MCF 10A (cell line): ENCODE data around the gene GRM7. TPM values are rescaled to one million over a fixed set of nuclear protein-coding genes. Genes with fewer than 3 reads are reported as not detected.
A peak's percentile ranks its signal among the peaks of the same experiment; 100 is the strongest.

ENCODE experiments used
- BruUV-seq: library from RNA; stranded (reverse); fragments of 400-500 nt; replicated peaks from 2 replicates; lab custom pipeline; 2021; lab: Mats Ljungman, UMichigan
- CTCF ChIA-PET: fragments of 300-600 bp; sonication (Branson Sonifier 250); formaldehyde crosslinking; extraction: SDS; loops from one replicate; lab custom pipeline; 2021; ENCODE audit warnings: antibody characterized with exemption, inconsistent platforms; lab: Yijun Ruan, JAX
- POLR2A ChIA-PET: fragments of 300-600, 350-650 bp; sonication (Branson Sonifier 250); formaldehyde crosslinking; extraction: SDS; loops from one replicate; lab custom pipeline; 2020; ENCODE audit warnings: antibody characterized with exemption, inconsistent platforms; lab: Yijun Ruan, JAX
- DNase-seq: peaks from one replicate; pipeline ENCODE4 v3.0.0-alpha.2; 2018; ENCODE audit not compliant: unreplicated experiment
- H3K27ac Mint-ChIP-seq: one replicate; pipeline ENCODE4 v1.8.0; 2022; ENCODE audit warnings: mild to moderate bottlenecking, low read depth, mixed read lengths; ENCODE audit not compliant: unreplicated experiment
- H3K27me3 Mint-ChIP-seq: one replicate; pipeline ENCODE4 v1.8.0; 2022; ENCODE audit warnings: mixed read lengths; ENCODE audit not compliant: insufficient read depth, unreplicated experiment
- H3K36me3 Mint-ChIP-seq: one replicate; pipeline ENCODE4 v1.8.0; 2022; ENCODE audit warnings: mild to moderate bottlenecking, moderate library complexity, mixed read lengths; ENCODE audit not compliant: insufficient read depth, unreplicated experiment
- H3K4me1 Mint-ChIP-seq: one replicate; pipeline ENCODE4 v1.8.0; 2022; ENCODE audit warnings: mixed read lengths; ENCODE audit not compliant: insufficient read depth, unreplicated experiment
- H3K4me3 Mint-ChIP-seq: one replicate; pipeline ENCODE4 v1.8.0; 2022; ENCODE audit warnings: mild to moderate bottlenecking, moderate library complexity, mixed read lengths; ENCODE audit not compliant: unreplicated experiment
- H3K9me3 Mint-ChIP-seq: one replicate; pipeline ENCODE4 v1.8.0; 2022; ENCODE audit warnings: mixed read lengths; ENCODE audit not compliant: unreplicated experiment
- intact Hi-C: fragments of 100-400 bp; cut with micrococcal nuclease; formaldehyde crosslinking; loops from 2 replicates; pipeline ENCODE4 v1.14.1; 2022
- total RNA-seq: library from RNA; stranded (reverse); gene quantifications from 2 replicates; pipeline ENCODE4 v1.2.3, GENCODE V29; 2022
- TF ChIP-seq, protein P1 (sequence below): fragments of 200-600 bp; IDR thresholded peaks from one replicate; pipeline ENCODE4 v1.8.0; 2022; ENCODE audit warnings: antibody characterized with exemption, mild to moderate bottlenecking; ENCODE audit not compliant: unreplicated experiment

Gene GRM7
- total RNA-seq, 1 experiment from 2014 or later: not detected

DNA sequence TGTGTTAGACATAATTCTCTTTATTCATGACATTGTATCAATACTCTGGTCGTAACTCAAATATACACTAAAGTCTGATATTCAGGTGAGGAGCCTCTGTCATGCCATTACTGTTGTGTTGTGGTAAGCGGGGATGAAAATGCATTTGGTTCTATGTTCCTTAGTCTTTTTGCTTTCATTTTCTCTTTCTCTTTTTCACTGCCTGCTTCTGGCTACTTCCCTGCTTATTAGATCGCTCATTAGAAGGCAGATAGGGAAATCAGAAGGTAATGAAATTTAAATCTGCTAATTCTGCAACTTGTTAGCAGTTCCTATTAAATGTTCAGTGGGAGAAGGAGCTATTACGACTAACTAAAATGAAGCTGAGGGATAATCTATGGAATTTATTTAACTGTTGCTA lies 345.0 kb downstream of the GRM7 start:
- Mint-ChIP-seq H3K27me3 (no peaks in the 10 kb centered on the region), H3K9me3 (peaks cover 7% of the 10 kb centered on the region), H3K4me1 (peaks cover 20% of the 10 kb centered on the region), H3K36me3 (no peaks in the 10 kb centered on the region), H3K4me3 (peak overlapping the region; percentile 70), H3K27ac (peak overlapping the region; percentile 89)
- intact Hi-C loops: no loop called here
- BruUV-seq: no TSS peak
- ChIA-PET POLR2A (interaction anchor here (0.6 to 1.8 kb wide), 5 partner anchors 9 to 29 kb away, joined by 3 to 6 read pairs (median 4); no protein-coding TSS in a partner anchor), CTCF (interaction anchor here (0.9 kb wide), 1 partner anchor 17 kb away, joined by 3 read pairs; no protein-coding TSS in a partner anchor)
- DNase-seq: peak; percentile 11
- TF ChIP-seq, protein P1, sequence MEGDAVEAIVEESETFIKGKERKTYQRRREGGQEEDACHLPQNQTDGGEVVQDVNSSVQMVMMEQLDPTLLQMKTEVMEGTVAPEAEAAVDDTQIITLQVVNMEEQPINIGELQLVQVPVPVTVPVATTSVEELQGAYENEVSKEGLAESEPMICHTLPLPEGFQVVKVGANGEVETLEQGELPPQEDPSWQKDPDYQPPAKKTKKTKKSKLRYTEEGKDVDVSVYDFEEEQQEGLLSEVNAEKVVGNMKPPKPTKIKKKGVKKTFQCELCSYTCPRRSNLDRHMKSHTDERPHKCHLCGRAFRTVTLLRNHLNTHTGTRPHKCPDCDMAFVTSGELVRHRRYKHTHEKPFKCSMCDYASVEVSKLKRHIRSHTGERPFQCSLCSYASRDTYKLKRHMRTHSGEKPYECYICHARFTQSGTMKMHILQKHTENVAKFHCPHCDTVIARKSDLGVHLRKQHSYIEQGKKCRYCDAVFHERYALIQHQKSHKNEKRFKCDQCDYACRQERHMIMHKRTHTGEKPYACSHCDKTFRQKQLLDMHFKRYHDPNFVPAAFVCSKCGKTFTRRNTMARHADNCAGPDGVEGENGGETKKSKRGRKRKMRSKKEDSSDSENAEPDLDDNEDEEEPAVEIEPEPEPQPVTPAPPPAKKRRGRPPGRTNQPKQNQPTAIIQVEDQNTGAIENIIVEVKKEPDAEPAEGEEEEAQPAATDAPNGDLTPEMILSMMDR: no peak

DNA sequence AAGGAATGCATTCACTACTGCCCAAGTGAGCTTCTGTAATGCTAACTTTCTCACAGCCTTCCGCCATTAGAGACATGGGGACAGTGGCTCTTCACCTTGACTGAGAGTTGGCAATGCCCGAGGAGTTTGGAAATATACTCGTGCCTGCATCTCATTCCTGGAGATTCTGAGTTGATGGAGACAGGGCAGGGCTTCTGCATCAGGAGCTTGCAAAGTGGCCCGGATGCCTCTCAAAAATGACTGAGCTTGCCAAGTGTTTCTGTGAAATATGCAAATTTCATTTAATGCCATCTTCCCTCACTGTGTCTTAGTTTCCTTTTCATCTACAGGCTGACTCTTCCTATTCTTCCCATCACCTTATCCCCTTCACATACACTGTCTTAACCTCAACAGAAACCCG lies 346.2 kb downstream of the GRM7 start:
- H3K4me3 Mint-ChIP-seq: no peak overlapping the region
- TF ChIP-seq, protein P1: no peak
- no peaks in the 10 kb centered on the region for H3K27me3 Mint-ChIP-seq
- intact Hi-C loops: no loop called here
- peaks cover 7% of the 10 kb centered on the region for H3K9me3 Mint-ChIP-seq
- no TSS peak for BruUV-seq
- no peak for DNase-seq
- ChIA-PET POLR2A (interaction anchor here (1.8 kb wide), 1 partner anchor 10 kb away, joined by 6 read pairs; no protein-coding TSS in a partner anchor), CTCF (interaction anchor here (1.1 kb wide), 1 partner anchor 13 kb away, joined by 3 read pairs; no protein-coding TSS in a partner anchor)
- H3K4me1 Mint-ChIP-seq: peaks cover 20% of the 10 kb centered on the region
- no peaks in the 10 kb centered on the region for H3K36me3 Mint-ChIP-seq
- no peak overlapping the region for H3K27ac Mint-ChIP-seq

DNA sequence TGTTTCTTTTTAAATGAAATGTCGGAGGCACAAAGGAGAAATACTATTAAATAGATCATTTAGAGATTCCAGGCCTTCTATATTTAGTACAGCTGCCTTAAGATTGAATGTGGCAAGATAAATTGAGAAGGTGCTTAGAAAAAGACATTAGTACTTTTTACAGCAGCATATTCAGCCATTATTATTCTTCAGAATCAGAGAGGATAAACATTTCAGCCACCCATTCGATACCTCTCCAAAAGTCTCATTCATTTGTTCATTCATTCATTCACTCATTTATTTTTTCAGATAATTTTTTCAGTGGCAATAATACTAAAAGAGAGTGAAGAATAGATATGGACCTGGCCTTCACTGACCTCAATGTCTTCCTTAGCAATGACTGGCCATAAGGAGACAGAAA lies 347.0 kb downstream of the GRM7 start:
- peaks cover 20% of the 10 kb centered on the region for H3K4me1 Mint-ChIP-seq
- intact Hi-C loops: no loop called here
- no peaks in the 10 kb centered on the region for H3K27me3 Mint-ChIP-seq
- peaks cover 7% of the 10 kb centered on the region for H3K9me3 Mint-ChIP-seq
- no peaks in the 10 kb centered on the region for H3K36me3 Mint-ChIP-seq
- TF ChIP-seq, protein P1: no peak
- no TSS peak for BruUV-seq
- ChIA-PET POLR2A (no interaction called here), CTCF (interaction anchor here (1.1 kb wide), 1 partner anchor 12 kb away, joined by 3 read pairs; no protein-coding TSS in a partner anchor)
- H3K4me3 Mint-ChIP-seq: no peak overlapping the region
- no peak for DNase-seq
- no peak overlapping the region for H3K27ac Mint-ChIP-seq

DNA sequence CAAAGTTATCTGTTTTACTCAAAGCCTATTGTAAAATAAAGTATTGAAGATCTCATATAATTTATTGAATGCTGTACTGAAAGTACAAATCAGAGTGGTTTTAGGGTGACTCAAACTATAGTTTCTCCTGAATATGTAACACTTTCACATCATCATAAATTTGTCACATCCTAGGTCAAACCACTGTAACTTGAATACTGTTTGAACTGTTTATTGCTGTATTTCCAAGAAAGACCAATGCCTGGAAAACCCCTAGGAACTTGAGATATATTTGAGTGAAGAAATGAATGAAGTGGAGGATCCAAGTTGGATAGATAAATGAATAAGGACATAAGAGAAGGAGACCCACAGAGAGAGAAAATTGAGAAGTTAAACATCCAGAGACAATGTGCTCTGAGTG lies 348.2 kb downstream of the GRM7 start:
- H3K4me3 Mint-ChIP-seq: no peak overlapping the region
- no TSS peak for BruUV-seq
- POLR2A ChIA-PET: no interaction called here
- CTCF ChIA-PET: no interaction called here
- no peaks in the 10 kb centered on the region for H3K36me3 Mint-ChIP-seq
- TF ChIP-seq, protein P1: no peak
- peaks cover 20% of the 10 kb centered on the region for H3K4me1 Mint-ChIP-seq
- H3K27me3 Mint-ChIP-seq: no peaks in the 10 kb centered on the region
- DNase-seq: no peak
- H3K27ac Mint-ChIP-seq: no peak overlapping the region
- intact Hi-C loops: no loop called here
- H3K9me3 Mint-ChIP-seq: peaks cover 7% of the 10 kb centered on the region
